NCI-H187 (cell line): ENCODE data around the gene ADAMTS18.
"Not testable (repeated sequence)": the region's sequence is repeated elsewhere in the genome, so short reads cannot be mapped to it uniquely, and the experiment has no call there.

ENCODE experiments used
- DNase-seq, 2 experiments: peaks; one replicate each; lab custom pipeline; 2025; lab: John Stamatoyannopoulos, UW

ADAMTS18 gene, protein sequence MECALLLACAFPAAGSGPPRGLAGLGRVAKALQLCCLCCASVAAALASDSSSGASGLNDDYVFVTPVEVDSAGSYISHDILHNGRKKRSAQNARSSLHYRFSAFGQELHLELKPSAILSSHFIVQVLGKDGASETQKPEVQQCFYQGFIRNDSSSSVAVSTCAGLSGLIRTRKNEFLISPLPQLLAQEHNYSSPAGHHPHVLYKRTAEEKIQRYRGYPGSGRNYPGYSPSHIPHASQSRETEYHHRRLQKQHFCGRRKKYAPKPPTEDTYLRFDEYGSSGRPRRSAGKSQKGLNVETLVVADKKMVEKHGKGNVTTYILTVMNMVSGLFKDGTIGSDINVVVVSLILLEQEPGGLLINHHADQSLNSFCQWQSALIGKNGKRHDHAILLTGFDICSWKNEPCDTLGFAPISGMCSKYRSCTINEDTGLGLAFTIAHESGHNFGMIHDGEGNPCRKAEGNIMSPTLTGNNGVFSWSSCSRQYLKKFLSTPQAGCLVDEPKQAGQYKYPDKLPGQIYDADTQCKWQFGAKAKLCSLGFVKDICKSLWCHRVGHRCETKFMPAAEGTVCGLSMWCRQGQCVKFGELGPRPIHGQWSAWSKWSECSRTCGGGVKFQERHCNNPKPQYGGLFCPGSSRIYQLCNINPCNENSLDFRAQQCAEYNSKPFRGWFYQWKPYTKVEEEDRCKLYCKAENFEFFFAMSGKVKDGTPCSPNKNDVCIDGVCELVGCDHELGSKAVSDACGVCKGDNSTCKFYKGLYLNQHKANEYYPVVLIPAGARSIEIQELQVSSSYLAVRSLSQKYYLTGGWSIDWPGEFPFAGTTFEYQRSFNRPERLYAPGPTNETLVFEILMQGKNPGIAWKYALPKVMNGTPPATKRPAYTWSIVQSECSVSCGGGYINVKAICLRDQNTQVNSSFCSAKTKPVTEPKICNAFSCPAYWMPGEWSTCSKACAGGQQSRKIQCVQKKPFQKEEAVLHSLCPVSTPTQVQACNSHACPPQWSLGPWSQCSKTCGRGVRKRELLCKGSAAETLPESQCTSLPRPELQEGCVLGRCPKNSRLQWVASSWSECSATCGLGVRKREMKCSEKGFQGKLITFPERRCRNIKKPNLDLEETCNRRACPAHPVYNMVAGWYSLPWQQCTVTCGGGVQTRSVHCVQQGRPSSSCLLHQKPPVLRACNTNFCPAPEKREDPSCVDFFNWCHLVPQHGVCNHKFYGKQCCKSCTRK (N-terminal part only)

DNA sequence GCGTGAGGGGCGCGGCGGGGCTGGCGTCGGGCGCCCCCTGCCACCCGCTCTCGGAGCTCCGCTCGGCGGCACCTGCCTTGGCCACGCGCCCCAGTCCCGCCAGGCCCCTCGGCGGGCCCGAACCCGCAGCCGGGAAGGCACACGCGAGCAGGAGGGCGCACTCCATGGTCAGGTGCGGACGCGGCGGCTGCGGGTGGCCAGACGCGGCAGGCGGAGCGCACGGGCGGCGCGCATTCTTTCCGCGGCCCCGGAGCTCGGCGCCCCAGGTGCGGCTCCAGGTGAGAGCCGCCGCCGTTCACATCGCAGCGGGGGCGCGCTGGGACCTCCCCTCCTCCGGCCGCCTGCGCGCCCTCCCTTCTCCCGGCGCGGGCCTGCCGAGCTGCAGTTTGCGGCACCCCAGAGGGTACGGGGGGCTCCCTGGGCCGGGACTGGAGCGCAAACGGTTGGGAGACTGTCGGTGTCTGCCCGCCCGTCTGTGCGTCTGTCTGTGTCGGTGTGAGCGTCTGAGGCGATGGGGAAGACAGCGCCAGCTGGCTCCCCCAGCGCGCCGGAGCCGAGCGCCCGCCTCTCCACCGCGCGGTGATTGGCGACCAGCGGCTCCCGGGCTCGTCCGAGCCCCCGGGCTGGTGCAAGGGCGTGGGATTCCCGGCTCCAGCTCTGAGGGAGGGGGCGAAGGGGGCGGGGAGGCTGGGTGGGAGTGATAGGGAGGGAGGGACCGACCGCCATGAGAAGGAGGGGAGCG is at the start of gene ADAMTS18:
Gene ADAMTS18 (minus strand): TSS at position 505 of the 742 bp plus-strand sequence. CDS start 339 bp downstream, at position 166.
- DNase-seq: no peak

DNA sequence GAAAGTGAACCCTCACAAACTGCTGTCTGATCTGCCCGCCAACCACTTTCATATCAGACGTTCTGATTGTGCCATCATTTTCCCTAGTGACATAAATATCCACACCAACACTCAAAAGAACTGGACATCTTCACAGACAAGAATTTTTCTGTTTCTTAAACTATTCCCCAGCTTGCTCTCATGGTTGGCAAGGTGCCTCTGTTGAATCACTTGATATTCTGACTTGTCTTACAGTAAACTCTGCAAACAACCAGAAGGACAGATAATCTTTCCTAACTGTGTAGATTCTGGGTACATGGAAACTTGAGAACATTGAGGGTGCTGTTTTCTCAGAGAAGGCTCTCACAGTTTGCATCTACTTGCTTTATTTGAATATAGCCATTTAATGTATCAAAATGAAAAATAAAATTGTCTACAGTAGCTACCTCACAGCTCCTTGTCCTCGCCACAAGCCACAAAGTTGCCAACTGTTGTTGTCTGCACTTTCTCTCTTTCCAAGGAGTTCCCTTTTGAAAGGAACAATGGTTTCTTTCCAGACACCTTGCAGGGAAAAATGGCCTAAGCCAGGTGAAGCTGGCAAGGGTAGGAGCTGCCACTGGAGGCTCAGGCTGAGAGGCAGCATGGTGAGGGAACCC is 46.0 kb upstream of the ADAMTS18 start:
- no peak for DNase-seq

DNA sequence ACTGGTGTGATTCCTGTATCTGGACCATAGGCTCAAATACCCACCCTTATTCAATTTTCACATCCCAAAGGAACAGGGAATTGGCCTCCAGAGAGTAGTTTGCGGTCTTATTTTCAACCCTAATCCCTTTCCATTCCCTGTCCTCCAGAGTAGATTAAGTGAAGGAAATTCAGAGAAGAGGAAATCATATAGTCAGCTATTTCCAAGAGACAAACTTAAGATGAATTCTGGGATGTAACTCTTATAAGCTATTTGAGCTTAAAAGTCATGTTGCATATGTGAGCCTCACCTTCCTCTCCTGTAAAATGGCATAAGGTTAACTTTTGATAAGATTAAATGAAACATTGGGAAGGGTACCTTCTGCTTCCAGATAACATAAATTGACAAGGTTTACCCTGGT is 37.4 kb upstream of the ADAMTS18 start:
- DNase-seq: no peak

DNA sequence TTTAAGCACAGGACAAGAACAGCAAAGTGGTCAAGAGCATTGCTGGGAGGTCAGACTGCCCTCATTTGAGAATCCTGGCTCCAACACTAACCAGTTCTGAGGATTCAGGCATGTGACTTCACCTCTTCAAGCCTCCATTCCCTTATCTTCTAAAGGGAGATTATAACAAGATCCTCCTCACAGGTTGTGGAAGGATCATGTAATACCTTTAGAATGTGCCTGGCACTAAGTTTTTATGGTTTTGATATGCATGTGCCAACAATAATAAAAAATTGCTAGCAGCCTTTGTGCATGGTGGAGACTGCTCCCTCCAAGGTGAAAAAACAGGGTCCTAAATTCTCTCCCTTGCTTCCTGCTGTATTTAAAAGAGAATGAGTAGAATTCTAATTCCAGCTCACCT is 36.0 kb upstream of the ADAMTS18 start:
- DNase-seq: no peak

DNA sequence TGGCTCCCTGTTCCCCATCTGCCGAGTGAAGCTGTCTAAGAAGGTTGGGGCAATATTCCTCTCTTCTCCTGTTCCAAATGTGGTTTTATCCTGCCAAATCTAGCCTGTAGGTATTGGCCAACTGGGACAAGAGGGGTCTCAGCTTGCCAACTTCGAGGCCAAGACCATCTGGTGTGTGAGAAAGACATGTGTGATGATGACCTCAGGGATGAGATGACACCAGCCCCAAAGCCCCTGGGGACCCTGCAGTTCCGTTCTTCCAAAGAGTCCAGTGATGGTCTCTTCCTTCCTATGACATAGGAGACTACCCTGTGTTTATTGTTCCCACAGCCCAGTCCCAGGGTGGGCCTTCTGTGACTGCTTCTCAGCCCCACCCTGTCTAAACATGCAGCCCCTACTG is 34.8 kb upstream of the ADAMTS18 start:
- DNase-seq: no peak

DNA sequence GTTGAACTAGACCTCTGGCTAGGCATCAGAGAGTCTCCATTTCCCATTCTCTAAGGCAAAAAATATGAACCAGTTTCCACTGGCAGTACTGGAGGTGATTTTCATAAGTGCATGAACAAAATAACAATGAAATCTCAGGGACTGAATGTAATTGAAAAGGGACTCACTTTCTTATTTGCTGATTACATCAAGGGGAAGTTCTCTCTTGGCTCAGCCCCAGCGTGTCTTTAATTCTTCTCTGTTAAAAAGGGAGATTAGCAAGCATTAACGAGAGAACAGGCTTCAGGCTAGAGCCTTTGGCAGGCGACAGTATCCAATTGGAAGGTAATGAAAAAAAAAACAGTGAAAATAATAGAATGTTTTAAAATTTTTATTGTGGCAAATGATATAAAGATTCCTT is 34.0 kb upstream of the ADAMTS18 start:
- DNase-seq: no peak

DNA sequence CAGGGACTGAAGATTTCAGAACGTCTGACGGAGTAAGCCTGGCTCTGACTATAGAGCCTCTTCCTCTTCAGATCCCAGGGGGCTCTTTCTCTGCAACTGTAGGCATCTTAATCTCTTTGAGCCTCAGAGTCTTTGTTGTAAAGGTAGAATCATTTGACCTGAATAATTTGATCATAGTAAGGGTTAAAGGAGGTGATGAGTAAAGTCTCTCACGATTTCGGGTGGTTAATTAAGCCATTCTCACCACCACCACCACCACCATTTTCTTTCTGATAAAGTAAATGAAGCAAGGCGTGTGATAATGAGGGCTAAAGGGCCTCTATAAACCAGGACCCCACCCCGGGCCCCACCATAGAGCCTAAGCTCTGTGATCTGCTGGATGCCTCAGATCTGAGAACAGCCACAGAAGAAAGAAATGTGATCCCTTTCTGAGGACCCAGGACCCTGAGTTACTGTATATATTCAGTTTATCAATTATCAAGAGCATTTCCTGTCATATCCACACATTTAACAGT is 33.0 kb upstream of the ADAMTS18 start:
- no peak for DNase-seq

DNA sequence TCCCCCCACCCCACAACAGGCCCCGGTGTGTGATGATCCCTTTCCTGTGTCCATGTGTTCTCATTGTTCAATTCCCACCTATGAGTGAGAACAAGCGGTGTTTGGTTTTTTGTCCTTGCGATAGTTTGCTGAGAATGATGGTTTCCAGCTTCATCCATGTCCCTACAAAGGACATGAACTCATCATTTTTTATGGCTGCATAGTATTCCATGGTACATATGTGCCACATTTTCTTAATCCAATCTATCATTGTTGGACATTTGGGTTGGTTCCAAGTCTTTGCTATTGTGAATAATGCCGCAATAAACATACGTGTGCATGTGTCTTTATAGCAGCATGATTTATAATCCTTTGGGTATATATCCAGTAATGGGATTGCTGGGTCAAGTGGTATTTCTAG is 28.8 kb upstream of the ADAMTS18 start:
- not testable (repeated sequence) for DNase-seq

DNA sequence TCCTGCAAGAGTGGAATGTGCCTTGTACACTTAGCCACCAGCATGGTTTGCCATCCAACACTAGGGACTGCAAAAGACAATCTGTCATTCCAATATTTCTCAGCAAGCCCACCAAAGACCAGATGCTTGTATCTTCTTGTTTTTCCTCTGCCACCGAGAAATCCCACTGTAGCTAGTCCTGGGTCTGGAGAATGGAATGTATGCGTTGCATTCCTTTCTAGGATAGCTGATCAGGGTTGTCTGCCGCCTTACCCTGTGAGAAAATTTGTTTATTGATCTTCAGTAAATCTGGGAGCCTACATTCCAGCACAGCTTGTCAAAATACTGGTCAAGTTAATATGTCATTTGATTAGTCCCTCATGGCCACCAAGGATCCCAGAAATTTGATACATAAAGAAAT is 28.1 kb upstream of the ADAMTS18 start:
- no peak for DNase-seq

DNA sequence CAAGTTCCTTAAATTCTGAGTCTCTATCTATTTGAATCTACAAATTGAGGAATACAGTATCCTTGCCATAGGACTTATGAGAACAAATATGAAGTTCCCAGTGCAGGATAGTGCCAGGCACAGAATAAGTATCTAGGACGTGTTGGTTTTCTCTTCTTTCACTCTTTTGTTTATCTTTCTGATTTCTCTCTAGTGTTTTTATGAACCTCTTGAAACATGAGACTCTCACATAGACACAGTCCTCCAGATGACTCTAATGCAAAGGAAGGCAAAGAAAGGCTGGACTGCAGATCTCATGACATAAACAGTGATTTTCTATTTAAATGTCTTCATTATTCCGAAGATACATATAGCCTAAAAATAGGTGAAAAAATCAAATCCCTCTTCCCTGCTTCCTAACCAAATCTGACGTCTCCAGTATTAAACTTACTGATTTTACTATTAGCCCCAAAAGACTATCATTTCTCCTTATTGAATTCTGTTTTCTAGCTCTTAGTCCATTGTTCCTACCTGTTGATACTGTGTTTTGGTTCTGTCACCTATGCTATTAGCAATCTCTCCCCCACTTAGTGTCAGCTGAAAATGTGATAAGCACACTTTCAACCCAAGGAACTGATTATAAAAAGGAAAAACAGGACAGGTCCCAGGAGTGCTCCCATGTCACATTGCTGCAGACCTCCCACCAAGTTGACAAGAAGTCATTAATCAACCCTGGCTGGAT is 24.9 kb upstream of the ADAMTS18 start:
- no peak for DNase-seq

DNA sequence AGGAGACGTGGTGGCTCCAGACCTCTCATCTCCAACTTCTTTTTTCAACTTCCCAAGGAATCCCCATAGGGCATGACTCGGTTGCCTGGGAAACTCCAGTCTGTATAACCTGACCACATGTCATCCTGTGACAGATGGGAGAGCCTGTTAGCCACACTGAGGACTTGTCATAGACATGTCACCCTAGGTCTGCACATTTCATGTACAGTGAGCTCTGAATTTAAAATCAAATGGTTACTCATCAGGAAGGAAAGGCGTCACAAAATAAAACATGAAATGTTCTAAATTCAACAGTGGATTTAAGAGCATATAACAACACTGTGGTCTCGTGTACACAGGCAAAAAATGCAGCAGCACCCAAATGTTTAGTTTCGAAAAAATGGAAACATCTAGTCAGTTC is 22.2 kb upstream of the ADAMTS18 start:
- no peak for DNase-seq

DNA sequence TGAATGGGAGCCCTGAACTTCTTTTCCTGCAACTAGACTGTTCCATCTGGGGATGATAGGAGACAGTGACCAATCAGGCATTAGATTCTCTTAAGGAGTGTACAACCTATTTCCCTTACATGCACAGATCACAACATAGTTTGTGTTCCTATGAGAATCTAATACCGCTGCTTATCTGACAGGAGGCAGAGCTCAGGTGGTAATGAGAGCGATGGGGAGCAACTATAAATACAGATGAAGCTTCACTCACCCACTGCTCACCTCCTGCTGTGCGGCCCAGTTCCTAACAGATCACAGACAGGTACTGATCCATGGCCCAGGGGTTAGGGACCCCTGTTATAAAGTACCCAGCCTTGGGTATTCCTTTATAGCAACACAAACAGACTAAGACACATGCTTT is 17.4 kb upstream of the ADAMTS18 start:
- DNase-seq: no peak

DNA sequence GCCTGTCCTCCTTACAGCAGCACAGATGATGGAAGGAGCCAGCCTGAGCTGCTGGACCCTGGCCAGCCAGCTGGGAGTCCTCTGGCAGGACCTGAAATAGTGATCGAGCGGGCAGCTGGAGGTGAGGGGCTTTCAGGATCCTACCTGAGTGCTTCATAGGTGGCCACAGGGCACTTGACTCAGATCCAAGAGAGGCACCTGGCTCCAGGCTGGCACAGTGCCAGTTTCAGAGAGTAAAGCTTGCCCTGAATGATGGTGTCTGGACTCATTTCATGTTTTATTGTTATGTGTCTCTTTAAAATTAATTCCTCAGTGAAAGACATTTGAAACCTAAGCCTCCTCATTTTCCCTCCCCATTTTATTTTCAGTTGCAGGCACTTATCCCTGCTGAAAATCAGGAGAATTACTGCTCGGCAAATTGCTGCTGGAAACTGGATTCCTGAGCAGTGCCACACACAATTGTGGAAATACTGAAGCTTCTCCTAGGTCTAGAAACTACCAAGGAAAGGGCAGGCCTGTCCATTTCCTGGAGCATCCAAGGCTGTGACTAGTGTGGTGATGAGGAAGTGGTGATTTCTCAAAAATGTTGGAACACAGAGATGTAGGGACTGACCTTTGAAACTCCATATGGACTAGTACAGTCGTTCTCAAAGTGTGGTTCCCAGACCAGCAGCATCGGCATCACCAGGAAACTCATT is 16.1 kb upstream of the ADAMTS18 start:
- DNase-seq: peak; percentile 83 to 88

DNA sequence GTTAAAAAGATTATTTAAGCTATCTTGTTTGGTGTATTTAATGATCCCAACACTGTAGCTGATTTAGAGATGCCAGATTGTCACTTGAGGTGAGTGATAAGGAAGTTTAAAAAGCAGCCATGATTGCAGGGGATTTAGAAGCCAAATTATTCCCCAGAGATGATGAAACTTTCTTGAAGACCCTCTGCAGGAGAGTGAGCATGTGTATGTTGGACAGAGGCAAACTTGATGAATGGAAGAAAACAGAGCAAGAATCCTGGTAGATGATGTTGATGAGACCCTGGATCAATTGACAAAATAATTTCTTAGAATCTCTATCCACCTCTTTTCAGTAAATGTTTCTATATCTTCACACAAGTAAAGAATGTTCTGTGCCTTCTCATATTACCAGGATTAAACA is 14.4 kb upstream of the ADAMTS18 start:
- no peak for DNase-seq

DNA sequence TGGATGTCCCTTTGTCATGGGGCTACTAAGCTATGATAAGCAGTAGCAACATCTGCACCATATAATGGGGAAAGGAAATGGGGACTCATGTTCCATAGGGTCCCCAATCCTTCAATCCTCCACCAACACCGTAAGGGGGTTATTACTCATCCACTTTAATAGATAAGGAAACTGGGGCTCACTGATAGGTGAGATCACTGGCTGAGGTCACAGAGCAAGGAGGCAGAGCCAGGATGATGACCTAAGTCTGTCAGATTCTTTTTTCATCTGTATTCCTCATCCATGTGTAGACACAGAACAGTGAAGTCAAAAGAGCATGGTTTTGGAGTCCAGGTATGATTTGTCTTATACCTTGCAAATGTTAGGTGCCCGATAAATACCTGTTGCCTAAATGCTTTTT is 10.5 kb upstream of the ADAMTS18 start:
- DNase-seq: no peak

DNA sequence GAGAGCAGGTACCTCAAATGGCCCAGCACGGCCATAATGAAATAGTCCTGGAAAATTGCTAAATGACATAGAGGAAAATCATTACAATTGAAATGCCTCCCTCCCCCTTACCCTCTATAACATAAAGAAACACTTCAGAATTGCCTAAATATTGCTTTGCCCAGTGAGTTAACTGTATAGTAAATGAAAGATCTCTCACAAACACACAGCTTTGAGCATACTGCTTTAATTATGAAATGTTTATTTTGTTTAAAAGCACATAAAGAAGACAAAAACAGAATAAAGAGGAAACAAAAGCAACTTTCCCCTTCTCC is 9.3 kb upstream of the ADAMTS18 start:
- no peak for DNase-seq

DNA sequence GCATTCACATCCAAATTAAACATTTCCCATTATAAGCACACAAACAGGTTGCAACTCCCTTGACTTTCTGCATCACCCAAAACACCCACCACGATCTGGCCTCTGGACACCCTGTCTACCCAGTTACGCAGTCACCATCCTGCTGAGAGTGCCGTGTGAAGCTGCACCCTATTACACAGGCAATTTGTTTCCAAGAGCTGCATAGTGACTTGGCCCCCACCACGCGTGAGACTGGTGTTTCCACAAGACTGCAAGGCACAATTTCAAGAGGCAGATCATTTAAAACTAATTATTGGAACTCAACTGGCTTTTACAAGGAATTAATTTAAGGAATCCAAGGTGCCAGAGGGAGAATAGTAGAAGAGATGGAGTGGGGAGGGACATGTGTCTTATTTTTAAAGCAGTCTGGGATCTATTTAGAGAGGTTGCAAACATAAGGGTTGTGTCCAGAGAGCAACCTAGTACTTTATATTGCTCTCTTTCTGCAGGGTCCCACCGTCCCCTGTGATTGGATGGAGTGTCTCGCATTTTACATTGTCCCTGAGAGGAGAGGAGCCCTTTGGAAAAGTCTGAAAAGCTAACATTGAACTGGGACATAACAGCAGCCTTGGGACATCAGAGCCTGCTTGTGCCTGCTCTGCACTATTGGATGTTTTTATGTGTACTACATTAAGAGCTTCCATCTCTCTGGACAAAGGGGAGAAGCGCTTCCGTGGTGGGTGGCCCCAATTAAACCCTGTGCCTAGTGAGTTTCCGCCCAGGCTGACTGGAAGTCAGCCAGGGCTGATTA is 8.7 kb upstream of the ADAMTS18 start:
- no peak for DNase-seq

DNA sequence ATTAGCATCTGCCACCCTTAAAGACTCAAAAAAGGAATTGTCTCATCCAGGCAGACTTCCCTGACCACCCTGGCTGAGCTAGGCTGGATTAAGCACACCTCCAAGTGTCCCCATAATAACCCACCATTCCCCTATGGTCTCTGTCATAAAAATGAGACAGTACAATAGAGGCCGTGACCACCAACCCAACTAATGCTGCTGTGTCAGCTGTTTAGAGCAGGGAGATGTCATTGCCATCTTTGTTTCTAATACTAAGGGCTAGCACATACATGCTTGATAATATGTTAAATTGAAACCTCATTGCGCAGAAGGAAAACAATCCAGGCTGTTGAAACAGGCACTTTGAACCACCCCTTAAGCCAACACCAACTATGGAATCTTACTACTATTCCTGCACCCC is 7.2 kb upstream of the ADAMTS18 start:
- no peak for DNase-seq

DNA sequence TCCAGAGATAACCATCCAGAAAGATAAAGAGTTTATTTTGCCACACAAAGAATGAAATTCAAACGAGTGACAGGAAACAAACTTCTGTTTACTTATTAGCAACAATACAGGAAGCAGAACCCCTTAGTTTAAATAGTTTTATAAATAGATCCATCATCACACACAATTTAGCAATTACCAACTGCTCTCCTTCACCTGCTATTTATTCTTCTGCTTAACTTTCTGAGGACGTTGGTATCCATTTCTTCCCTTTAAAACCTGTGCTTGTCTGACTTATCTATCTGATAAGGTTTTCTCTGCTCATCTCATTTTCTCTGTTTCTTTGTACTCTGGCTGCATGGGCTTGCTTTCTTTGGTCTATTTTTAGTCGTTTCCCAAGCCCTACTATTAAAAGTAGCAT is 4.3 kb upstream of the ADAMTS18 start:
- no peak for DNase-seq
